Upper lobe of left lung (tissue), 4 donors: ENCODE data around the gene GPC5.

Experiments
- POLR2A ChIP-seq, 4 donors: fragments of 450-650 bp; IDR thresholded peaks; one replicate each; pipeline ENCODE4 v1.5.1; 2016 to 2017; ENCODE audit warnings: antibody characterized with exemption in 4 of 4, mild to moderate bottlenecking in 2 of 4
- POLR2AphosphoS5 ChIP-seq, 2 donors: sonication (generic); formaldehyde crosslinking; IDR thresholded peaks; one replicate each; pipeline ENCODE4 v1.5.1; 2017; ENCODE audit warnings: antibody characterized with exemption in 2 of 2
- TF ChIP-seq, protein P1 (sequence below), 6 experiments: fragments of 450-650 bp in 4 of 6; fragments of 200-600 bp in 2 of 6; sonication (generic) in 2 of 6; IDR thresholded peaks; one replicate each; pipeline ENCODE4 v1.5.1; 2016 to 2019; ENCODE audit warnings: antibody characterized with exemption in 6 of 6

DNA sequence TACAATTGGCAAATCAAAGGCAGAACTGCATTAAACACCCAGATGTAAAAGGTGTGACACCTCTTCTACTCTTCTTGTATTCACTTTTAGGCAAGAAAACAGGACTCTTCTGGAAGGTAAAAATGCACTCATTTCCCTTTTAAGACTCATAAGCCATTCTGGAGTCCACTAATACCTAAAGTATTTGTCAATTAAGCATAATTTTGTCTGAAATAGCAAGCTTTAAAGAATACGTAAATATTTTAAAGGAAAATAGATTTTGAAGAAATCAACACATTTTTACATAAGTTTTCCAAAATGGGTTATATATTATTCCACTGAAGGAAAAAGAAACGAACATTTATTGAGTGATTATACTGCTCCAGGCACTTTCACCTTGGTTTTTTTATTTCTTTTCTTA is 1166.5 kb downstream of the GPC5 start:
- TF ChIP-seq POLR2A (IDR thresholded peaks at IDR 0.05) (no peak), POLR2AphosphoS5 (IDR thresholded peaks at IDR 0.05) (no peak)
- TF ChIP-seq, protein P1, sequence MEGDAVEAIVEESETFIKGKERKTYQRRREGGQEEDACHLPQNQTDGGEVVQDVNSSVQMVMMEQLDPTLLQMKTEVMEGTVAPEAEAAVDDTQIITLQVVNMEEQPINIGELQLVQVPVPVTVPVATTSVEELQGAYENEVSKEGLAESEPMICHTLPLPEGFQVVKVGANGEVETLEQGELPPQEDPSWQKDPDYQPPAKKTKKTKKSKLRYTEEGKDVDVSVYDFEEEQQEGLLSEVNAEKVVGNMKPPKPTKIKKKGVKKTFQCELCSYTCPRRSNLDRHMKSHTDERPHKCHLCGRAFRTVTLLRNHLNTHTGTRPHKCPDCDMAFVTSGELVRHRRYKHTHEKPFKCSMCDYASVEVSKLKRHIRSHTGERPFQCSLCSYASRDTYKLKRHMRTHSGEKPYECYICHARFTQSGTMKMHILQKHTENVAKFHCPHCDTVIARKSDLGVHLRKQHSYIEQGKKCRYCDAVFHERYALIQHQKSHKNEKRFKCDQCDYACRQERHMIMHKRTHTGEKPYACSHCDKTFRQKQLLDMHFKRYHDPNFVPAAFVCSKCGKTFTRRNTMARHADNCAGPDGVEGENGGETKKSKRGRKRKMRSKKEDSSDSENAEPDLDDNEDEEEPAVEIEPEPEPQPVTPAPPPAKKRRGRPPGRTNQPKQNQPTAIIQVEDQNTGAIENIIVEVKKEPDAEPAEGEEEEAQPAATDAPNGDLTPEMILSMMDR (IDR thresholded peaks at IDR 0.05): no peak
